Right lobe of liver (tissue), 4 donors: ENCODE data around the gene FEM1C.

Experiments used
- POLR2A ChIP-seq: fragments of 450-650 bp; IDR thresholded peaks from one replicate; pipeline ENCODE4 v1.6.1; 2017; ENCODE audit warnings: antibody characterized with exemption, mild to moderate bottlenecking
- TF ChIP-seq, protein P1 (sequence below), 4 donors: fragments of 200-600 bp in 3 of 4; fragments of 450-650 bp in 1 of 4; IDR thresholded peaks; one replicate each; pipeline versions ENCODE4 v1.5.1 to v1.8.0; 2016 to 2022; ENCODE audit warnings: antibody characterized with exemption in 4 of 4, mild to moderate bottlenecking in 2 of 4
- donor health status: DM: no; HTN: no; CAD: no.
- donor health status: DM: no; HTN: no; CAD: no.
- donor health status: DM: no; HTN: yes; CAD: no.

GRCh38 chr5:115555084-115555633 is 10.6 kb upstream of the FEM1C start:
- TF ChIP-seq POLR2A, result no peak
- TF ChIP-seq, protein P1, sequence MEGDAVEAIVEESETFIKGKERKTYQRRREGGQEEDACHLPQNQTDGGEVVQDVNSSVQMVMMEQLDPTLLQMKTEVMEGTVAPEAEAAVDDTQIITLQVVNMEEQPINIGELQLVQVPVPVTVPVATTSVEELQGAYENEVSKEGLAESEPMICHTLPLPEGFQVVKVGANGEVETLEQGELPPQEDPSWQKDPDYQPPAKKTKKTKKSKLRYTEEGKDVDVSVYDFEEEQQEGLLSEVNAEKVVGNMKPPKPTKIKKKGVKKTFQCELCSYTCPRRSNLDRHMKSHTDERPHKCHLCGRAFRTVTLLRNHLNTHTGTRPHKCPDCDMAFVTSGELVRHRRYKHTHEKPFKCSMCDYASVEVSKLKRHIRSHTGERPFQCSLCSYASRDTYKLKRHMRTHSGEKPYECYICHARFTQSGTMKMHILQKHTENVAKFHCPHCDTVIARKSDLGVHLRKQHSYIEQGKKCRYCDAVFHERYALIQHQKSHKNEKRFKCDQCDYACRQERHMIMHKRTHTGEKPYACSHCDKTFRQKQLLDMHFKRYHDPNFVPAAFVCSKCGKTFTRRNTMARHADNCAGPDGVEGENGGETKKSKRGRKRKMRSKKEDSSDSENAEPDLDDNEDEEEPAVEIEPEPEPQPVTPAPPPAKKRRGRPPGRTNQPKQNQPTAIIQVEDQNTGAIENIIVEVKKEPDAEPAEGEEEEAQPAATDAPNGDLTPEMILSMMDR (IDR thresholded peaks at IDR 0.05), result no peak
